Measurements from ENCODE around the gene PHF24.

The PHF24 gene

DNA sequence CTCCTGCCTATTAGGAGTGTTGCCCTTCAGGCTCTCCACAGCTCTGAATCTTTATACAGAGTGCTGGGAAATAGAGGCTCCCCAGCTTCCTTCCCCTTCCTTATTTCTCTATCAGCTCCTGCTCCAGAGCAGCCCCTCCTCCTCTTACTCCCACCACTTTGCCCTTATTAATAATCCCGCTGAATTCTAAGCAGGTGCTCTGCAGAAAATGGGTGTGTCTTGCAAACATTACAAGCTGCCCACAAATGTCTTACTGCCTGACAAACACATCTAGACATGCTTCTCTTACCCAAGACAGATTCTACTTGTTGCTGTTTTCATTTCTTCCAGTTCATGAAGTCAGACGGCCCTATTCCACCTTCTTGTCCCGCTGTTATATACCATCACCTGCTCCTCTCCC, 6.4 kb downstream of the PHF24 start:
- no peak for TF ChIP-seq PPARA (CRISPR knock-in tag; IDR thresholded peaks at IDR 0.05; ENCODE audit: borderline replicate concordance)
- TF ChIP-seq, protein P1, sequence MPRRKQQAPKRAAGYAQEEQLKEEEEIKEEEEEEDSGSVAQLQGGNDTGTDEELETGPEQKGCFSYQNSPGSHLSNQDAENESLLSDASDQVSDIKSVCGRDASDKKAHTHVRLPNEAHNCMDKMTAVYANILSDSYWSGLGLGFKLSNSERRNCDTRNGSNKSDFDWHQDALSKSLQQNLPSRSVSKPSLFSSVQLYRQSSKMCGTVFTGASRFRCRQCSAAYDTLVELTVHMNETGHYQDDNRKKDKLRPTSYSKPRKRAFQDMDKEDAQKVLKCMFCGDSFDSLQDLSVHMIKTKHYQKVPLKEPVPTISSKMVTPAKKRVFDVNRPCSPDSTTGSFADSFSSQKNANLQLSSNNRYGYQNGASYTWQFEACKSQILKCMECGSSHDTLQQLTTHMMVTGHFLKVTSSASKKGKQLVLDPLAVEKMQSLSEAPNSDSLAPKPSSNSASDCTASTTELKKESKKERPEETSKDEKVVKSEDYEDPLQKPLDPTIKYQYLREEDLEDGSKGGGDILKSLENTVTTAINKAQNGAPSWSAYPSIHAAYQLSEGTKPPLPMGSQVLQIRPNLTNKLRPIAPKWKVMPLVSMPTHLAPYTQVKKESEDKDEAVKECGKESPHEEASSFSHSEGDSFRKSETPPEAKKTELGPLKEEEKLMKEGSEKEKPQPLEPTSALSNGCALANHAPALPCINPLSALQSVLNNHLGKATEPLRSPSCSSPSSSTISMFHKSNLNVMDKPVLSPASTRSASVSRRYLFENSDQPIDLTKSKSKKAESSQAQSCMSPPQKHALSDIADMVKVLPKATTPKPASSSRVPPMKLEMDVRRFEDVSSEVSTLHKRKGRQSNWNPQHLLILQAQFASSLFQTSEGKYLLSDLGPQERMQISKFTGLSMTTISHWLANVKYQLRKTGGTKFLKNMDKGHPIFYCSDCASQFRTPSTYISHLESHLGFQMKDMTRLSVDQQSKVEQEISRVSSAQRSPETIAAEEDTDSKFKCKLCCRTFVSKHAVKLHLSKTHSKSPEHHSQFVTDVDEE (CRISPR knock-in tag; IDR thresholded peaks at IDR 0.05): no peak
- ATAC-seq: no peak

DNA sequence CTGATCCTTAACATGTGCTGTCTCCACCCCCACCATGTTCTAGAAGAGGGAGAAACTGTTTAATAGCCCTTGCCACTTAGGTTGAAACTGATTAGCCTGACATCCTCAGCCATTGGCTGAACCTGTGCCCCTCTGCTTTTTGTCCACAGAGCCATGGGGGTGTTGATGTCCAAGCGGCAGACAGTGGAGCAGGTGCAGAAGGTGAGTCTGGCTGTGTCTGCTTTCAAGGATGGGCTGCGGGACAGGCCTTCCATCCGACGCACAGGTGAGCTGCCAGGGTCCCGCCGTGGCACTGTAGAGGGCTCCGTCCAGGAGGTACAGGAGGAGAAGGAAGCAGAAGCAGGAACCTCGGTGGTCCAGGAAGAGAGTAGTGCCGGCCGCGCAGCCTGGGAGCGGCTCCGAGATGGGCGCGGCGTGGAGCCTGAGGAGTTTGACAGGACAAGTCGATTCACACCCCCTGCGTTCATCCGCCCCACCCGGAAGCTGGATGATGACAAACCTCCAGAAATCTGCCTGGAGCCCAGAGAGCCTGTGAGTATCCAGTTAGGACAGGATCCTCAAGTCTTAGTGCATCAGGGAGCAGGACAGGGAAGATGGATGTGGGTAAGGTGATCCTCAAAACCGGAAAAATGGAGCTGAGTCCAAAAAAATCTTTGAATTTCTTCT, 13.2 kb downstream of the PHF24 start:
- TF ChIP-seq ZNF8 (CRISPR knock-in tag; IDR thresholded peaks at IDR 0.05): no peak
- TF ChIP-seq RARB (CRISPR knock-in tag; IDR thresholded peaks at IDR 0.05): no peak
- no peak for TF ChIP-seq SNAI2 (CRISPR knock-in tag; IDR thresholded peaks at IDR 0.05)
- no peak for TF ChIP-seq OSR1 (CRISPR knock-in tag; IDR thresholded peaks at IDR 0.05)
- TF ChIP-seq, protein P1 (CRISPR knock-in tag; IDR thresholded peaks at IDR 0.05): no peak
- TF ChIP-seq TOX (CRISPR knock-in tag; IDR thresholded peaks at IDR 0.05; ENCODE audit: borderline replicate concordance): no peak
- no peak for TF ChIP-seq GLIS3 (CRISPR knock-in tag; IDR thresholded peaks at IDR 0.05)
- no peak for TF ChIP-seq ISL1 (CRISPR knock-in tag; IDR thresholded peaks at IDR 0.05)
- no peak for TF ChIP-seq ZC3H10 (CRISPR knock-in tag; IDR thresholded peaks at IDR 0.05)
- TF ChIP-seq, protein P2, sequence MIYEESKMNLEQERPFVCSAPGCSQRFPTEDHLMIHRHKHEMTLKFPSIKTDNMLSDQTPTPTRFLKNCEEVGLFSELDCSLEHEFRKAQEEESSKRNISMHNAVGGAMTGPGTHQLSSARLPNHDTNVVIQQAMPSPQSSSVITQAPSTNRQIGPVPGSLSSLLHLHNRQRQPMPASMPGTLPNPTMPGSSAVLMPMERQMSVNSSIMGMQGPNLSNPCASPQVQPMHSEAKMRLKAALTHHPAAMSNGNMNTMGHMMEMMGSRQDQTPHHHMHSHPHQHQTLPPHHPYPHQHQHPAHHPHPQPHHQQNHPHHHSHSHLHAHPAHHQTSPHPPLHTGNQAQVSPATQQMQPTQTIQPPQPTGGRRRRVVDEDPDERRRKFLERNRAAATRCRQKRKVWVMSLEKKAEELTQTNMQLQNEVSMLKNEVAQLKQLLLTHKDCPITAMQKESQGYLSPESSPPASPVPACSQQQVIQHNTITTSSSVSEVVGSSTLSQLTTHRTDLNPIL (CRISPR knock-in tag; IDR thresholded peaks at IDR 0.05; ENCODE audit: low read depth): no peak
- ATAC-seq: no peak

DNA sequence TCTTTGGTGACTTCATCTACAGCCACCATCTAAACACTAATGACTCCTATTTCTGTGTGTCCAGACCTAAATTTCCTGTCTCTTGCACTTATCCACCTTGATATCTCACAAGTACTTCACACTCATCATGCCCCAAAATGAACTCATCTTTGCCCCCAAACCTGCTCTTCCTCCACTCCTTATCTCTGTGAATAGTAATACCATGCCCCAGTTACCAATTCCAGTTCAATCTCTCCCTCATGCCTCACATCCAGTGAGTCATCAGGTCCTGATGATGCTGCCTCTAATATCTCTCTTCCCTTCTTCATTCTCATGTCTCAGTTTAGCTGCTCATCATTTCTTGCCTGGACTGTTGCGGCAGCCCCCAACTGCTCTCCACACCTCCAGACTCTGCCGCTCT, 16.6 kb downstream of the PHF24 start:
- TF ChIP-seq ZNF8 (CRISPR knock-in tag; IDR thresholded peaks at IDR 0.05): no peak
- no peak for TF ChIP-seq ISL1 (CRISPR knock-in tag; IDR thresholded peaks at IDR 0.05)
- TF ChIP-seq, protein P3, sequence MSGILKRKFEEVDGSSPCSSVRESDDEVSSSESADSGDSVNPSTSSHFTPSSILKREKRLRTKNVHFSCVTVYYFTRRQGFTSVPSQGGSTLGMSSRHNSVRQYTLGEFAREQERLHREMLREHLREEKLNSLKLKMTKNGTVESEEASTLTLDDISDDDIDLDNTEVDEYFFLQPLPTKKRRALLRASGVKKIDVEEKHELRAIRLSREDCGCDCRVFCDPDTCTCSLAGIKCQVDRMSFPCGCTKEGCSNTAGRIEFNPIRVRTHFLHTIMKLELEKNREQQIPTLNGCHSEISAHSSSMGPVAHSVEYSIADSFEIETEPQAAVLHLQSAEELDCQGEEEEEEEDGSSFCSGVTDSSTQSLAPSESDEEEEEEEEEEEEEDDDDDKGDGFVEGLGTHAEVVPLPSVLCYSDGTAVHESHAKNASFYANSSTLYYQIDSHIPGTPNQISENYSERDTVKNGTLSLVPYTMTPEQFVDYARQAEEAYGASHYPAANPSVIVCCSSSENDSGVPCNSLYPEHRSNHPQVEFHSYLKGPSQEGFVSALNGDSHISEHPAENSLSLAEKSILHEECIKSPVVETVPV (CRISPR knock-in tag; IDR thresholded peaks at IDR 0.05): no peak
- no peak for TF ChIP-seq ZC3H10 (CRISPR knock-in tag; IDR thresholded peaks at IDR 0.05)
- TF ChIP-seq PPARA (CRISPR knock-in tag; IDR thresholded peaks at IDR 0.05; ENCODE audit: borderline replicate concordance): no peak
- TF ChIP-seq, protein P1 (CRISPR knock-in tag; IDR thresholded peaks at IDR 0.05): no peak
- TF ChIP-seq, protein P4, sequence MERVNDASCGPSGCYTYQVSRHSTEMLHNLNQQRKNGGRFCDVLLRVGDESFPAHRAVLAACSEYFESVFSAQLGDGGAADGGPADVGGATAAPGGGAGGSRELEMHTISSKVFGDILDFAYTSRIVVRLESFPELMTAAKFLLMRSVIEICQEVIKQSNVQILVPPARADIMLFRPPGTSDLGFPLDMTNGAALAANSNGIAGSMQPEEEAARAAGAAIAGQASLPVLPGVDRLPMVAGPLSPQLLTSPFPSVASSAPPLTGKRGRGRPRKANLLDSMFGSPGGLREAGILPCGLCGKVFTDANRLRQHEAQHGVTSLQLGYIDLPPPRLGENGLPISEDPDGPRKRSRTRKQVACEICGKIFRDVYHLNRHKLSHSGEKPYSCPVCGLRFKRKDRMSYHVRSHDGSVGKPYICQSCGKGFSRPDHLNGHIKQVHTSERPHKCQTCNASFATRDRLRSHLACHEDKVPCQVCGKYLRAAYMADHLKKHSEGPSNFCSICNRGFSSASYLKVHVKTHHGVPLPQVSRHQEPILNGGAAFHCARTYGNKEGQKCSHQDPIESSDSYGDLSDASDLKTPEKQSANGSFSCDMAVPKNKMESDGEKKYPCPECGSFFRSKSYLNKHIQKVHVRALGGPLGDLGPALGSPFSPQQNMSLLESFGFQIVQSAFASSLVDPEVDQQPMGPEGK (CRISPR knock-in tag; IDR thresholded peaks at IDR 0.05; ENCODE audit: borderline replicate concordance): no peak
- TF ChIP-seq ARNTL (CRISPR knock-in tag; IDR thresholded peaks at IDR 0.05; ENCODE audit: borderline replicate concordance, low read depth): no peak
- TF ChIP-seq CSDC2 (CRISPR knock-in tag; IDR thresholded peaks at IDR 0.05): no peak
- TF ChIP-seq ZFP30 (CRISPR knock-in tag; IDR thresholded peaks at IDR 0.05): no peak
- no peak for TF ChIP-seq RARB (CRISPR knock-in tag; IDR thresholded peaks at IDR 0.05)
- no peak for TF ChIP-seq GLIS3 (CRISPR knock-in tag; IDR thresholded peaks at IDR 0.05)
- no peak for TF ChIP-seq ZNF70 (CRISPR knock-in tag; IDR thresholded peaks at IDR 0.05)
- TF ChIP-seq OSR1 (CRISPR knock-in tag; IDR thresholded peaks at IDR 0.05): no peak
- no peak for TF ChIP-seq BACH2 (CRISPR knock-in tag; IDR thresholded peaks at IDR 0.05; ENCODE audit: borderline replicate concordance)
- TF ChIP-seq ESRRG (CRISPR knock-in tag; IDR thresholded peaks at IDR 0.05): no peak
- no peak for ATAC-seq
